Activated T-cell treated with anti-CD3 and anti-CD28 coated beads, Interleukin-2, amount 50 U/mL, for 48 hours (primary cell): ENCODE measurements around the gene SLC35A2.
"Not testable (repeated sequence)": the region's sequence is repeated elsewhere in the genome, so short reads cannot be mapped to it uniquely, and the experiment has no call there.

Experiments
- DNase-seq, 2 experiments: peaks; one replicate each; pipeline ENCODE4 v3.0.0-alpha.2; 2020

SLC35A2 gene

GRCh38 chrX:48901069-48901468 is 10.4 kb downstream of the SLC35A2 start:
- no peak for DNase-seq

- DNase-seq, result no peak
Measured at GRCh38 chrX:48899078-48899410, 12.4 kb downstream of the SLC35A2 start.

GRCh38 chrX:48897625-48898306 is 13.7 kb downstream of the SLC35A2 start, which contains the start of the genes PQBP1 and TIMM17B:
Gene PQBP1, plus strand, starts transcription at chrX:48897930. Its CDS starts 580 bp downstream, at chrX:48898510.
Gene TIMM17B, minus strand, starts transcription at chrX:48897768. Its CDS starts 19 bp downstream, at chrX:48897749.
- peak; percentile 90 for DNase-seq

- peak; percentile 69 to 72 for DNase-seq
Measured at GRCh38 chrX:48897157-48897624, 14.3 kb downstream of the SLC35A2 start.

- DNase-seq, result no peak
Measured at GRCh38 chrX:48896611-48897011, 14.8 kb downstream of the SLC35A2 start.

GRCh38 chrX:48894891-48895290 is 16.6 kb downstream of the SLC35A2 start:
- DNase-seq, result peak; percentile 4 to 15

- peak in 1 of 2 experiments; percentile 10 for DNase-seq
Measured at GRCh38 chrX:48893556-48894348, 17.7 kb downstream of the SLC35A2 start.

GRCh38 chrX:48892896-48893295 is 18.6 kb downstream of the SLC35A2 start:
- no peak for DNase-seq

GRCh38 chrX:48891402-48892288 is 19.8 kb downstream of the SLC35A2 start:
- DNase-seq, result peak; percentile 83 to 85

- DNase-seq, result no peak
Measured at GRCh38 chrX:48890934-48891401, 20.5 kb downstream of the SLC35A2 start.

GRCh38 chrX:48890296-48890925 is 21.0 kb downstream of the SLC35A2 start:
- DNase-seq, result peak in 1 of 2 experiments; percentile 44

- not testable (repeated sequence) for DNase-seq
Measured at GRCh38 chrX:48886586-48886985, 24.9 kb downstream of the SLC35A2 start.

GRCh38 chrX:48883729-48884128 is 27.7 kb downstream of the SLC35A2 start:
- DNase-seq, result no peak

GRCh38 chrX:48876944-48877343 is 34.5 kb downstream of the SLC35A2 start:
- DNase-seq, result not testable (repeated sequence)

- not testable (repeated sequence) for DNase-seq
Measured at GRCh38 chrX:48872017-48872416, 39.4 kb downstream of the SLC35A2 start.

GRCh38 chrX:48864210-48864609 is 47.2 kb downstream of the SLC35A2 start:
- no peak for DNase-seq

- DNase-seq, result no peak
Measured at GRCh38 chrX:48854898-48855297, 56.5 kb downstream of the SLC35A2 start.

GRCh38 chrX:48854121-48854804 is 57.2 kb downstream of the SLC35A2 start:
- not testable (repeated sequence) for DNase-seq

- not testable (repeated sequence) for DNase-seq
Measured at GRCh38 chrX:48853494-48853893, 58.0 kb downstream of the SLC35A2 start.
